Lower leg skin (tissue), 4 donors: ENCODE results near the gene CFD. TPM values are rescaled to one million over a fixed set of nuclear protein-coding genes. Genes with fewer than 3 reads are reported as not detected.
A peak's percentile ranks its signal among the peaks of the same experiment; 100 is the strongest.

Source experiments
- DNase-seq, 2 donors: peaks; one replicate each; pipeline ENCODE4 v3.0.0-alpha.2; 2019; ENCODE audit warnings: low spot score in 2 of 2
- H3K4me3 ChIP-seq: fragments of 200-600 bp; sonication (generic); 2 replicates; pipeline ENCODE4 v1.5.1; 2017; ENCODE audit warnings: mild to moderate bottlenecking, low read depth; ENCODE audit not compliant: poor library complexity, severe bottlenecking
- POLR2A ChIP-seq, 2 donors: fragments of 450-650 bp; IDR thresholded peaks; one replicate each; pipeline ENCODE4 v1.6.1; 2016 to 2017; ENCODE audit warnings: antibody characterized with exemption in 2 of 2, mild to moderate bottlenecking in 1 of 2, moderate library complexity in 1 of 2
- WGBS, 2 donors: methylation state at CpG; one replicate each; pipeline ENCODE4 v1.1.5; 2018; 5-methylcytosine and 5-hydroxymethylcytosine counted together
- intact Hi-C: fragments of 100-400 bp; cut with DNase I; formaldehyde crosslinking; loops from one replicate; pipeline ENCODE4 v1.15.0; 2023; ENCODE audit warnings: low total_unique reads
- microRNA counts, 2 donors: library from miRNA; unstranded; fragments of <30 nt; microRNA quantifications; one replicate each; lab custom pipeline; 2016
- microRNA-seq, 2 donors: library from miRNA; unstranded; fragments of <30 nt; microRNA quantifications; one replicate each; pipeline ENCODE4, GENCODE V29; 2016; ENCODE audit warnings: borderline replicate concordance in 2 of 2, borderline number of aligned reads in 1 of 2
- total RNA-seq, 4 donors: library from RNA; depleted of rRNA; stranded (reverse); fragments of >200 nt; gene quantifications; one replicate each; pipeline ENCODE4 v1.1.0, GENCODE V29; 2016
- TF ChIP-seq, protein P1 (sequence below), 3 donors: fragments of 450-650 bp; IDR thresholded peaks; one replicate each; pipeline ENCODE4 v1.5.1; 2016; ENCODE audit warnings: antibody characterized with exemption in 3 of 3, mild to moderate bottlenecking in 3 of 3, moderate library complexity in 2 of 3

Gene CFD
- total RNA-seq, 4 donors from 2014 or later, result 263 to 871 (median 364) TPM

DNA sequence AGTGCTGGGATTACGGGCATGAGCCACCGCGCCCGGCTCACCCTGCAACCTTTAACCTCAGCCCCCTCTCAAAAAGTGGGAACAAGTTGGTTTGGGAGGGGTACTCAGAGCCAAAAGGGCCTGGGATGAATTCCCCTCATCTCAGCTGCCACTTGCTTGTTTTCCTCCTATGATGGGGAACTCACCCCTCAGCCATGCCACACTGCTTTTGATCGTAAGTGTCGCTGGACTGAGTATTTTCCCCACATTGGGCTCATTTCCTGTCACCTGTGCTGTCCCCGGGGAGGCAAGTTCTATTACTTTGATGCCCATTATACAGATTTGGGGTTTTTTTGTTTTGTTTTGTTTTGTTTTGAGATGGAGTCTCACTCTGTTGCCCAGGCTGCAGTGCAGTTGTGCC, 47.0 kb downstream of the CFD start:
- WGBS, 2 donors, result 94 to 96% methylated on average over 7 of the region's 7 CpGs
- TF ChIP-seq, protein P1, sequence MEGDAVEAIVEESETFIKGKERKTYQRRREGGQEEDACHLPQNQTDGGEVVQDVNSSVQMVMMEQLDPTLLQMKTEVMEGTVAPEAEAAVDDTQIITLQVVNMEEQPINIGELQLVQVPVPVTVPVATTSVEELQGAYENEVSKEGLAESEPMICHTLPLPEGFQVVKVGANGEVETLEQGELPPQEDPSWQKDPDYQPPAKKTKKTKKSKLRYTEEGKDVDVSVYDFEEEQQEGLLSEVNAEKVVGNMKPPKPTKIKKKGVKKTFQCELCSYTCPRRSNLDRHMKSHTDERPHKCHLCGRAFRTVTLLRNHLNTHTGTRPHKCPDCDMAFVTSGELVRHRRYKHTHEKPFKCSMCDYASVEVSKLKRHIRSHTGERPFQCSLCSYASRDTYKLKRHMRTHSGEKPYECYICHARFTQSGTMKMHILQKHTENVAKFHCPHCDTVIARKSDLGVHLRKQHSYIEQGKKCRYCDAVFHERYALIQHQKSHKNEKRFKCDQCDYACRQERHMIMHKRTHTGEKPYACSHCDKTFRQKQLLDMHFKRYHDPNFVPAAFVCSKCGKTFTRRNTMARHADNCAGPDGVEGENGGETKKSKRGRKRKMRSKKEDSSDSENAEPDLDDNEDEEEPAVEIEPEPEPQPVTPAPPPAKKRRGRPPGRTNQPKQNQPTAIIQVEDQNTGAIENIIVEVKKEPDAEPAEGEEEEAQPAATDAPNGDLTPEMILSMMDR (IDR thresholded peaks at IDR 0.05), result no peak
- no peak for TF ChIP-seq POLR2A (IDR thresholded peaks at IDR 0.05)
- no peak overlapping the region for H3K4me3 ChIP-seq
- intact Hi-C loops, result no loop called here
- no peak for DNase-seq

DNA sequence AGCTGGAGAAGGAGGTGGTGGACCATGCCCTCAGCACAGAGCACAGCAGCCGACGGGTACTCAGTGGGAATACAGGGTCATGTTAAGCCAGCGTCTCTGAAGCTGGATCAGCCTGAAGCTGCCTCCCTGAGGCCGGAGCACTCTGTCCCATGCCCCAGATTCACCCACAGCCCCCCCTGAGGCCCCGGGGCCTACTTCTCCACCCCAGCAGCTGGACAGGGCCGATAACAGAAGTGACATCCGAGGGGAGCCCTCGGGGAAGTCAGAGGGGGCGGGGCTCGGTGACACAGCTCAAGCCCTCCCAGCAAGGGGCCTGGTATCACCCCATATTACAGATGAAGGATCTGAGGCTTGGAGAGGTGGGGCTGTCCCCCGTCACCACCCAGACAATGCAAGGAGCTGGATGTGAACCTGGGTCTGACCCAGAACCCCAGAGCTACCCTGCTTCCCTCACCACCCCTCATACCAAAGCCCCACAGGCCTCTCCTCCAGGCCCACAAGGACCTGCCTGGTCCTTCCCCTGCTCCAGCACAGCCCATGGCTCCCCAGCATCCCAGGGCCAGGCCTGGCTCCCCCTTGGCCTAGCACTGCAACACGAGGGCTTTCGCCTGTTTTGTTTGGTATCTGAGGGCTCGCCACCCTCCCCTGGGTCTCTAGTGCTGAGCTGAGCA, 47.9 kb downstream of the CFD start:
- 72 to 82% methylated on average over 12 to 14 of the region's 14 CpGs for WGBS, 2 donors
- DNase-seq, result no peak
- no peak overlapping the region for H3K4me3 ChIP-seq
- intact Hi-C loops, result no loop called here
- TF ChIP-seq, protein P1 (IDR thresholded peaks at IDR 0.05), result no peak
- no peak for TF ChIP-seq POLR2A (IDR thresholded peaks at IDR 0.05)

DNA sequence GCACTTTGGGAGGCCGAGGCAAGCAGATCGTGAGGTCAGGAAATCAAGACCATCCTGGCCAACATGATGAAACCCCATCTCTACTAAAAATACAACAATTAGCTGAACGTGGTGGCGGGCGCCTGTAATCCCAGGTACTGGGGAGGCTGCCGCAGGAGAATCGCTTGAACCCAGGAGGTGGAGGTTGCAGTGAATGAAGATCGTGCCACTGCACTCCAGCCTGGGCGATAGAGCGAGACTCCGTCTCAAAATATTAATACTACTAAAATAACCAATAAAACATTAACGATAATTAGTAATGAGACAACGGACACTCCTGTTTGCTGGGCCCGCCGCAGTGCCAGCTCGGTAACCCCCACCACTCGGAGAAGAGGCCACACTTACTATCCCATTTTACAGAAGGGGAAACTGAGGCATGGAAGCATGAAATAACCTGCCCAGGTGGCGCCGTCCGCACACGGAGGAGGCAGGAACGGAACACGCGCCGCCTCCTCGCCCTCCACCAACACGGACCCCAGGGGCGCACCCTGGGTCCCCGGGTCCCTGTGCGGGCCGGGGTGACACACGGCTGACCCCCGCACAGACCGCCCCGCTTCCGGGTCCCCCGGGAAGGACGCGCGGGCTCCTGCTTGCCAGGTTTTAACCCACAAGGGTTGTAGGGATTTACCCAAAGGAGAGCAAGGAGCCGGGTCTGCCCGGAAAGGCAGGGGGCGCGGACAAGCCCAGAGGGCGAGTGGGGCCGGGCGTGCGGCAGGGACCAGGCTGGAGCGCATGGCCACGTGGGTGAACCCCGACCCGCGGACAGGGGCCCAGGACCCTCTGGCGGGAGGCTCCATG, 52.0 kb downstream of the CFD start:
- 82 to 88% methylated on average over 48 to 52 of the region's 54 CpGs for WGBS, 2 donors
- TF ChIP-seq, protein P1 (IDR thresholded peaks at IDR 0.05), result no peak
- no peak for TF ChIP-seq POLR2A (IDR thresholded peaks at IDR 0.05)
- intact Hi-C loops, result no loop called here
- no peak for DNase-seq
- no peak overlapping the region for H3K4me3 ChIP-seq

DNA sequence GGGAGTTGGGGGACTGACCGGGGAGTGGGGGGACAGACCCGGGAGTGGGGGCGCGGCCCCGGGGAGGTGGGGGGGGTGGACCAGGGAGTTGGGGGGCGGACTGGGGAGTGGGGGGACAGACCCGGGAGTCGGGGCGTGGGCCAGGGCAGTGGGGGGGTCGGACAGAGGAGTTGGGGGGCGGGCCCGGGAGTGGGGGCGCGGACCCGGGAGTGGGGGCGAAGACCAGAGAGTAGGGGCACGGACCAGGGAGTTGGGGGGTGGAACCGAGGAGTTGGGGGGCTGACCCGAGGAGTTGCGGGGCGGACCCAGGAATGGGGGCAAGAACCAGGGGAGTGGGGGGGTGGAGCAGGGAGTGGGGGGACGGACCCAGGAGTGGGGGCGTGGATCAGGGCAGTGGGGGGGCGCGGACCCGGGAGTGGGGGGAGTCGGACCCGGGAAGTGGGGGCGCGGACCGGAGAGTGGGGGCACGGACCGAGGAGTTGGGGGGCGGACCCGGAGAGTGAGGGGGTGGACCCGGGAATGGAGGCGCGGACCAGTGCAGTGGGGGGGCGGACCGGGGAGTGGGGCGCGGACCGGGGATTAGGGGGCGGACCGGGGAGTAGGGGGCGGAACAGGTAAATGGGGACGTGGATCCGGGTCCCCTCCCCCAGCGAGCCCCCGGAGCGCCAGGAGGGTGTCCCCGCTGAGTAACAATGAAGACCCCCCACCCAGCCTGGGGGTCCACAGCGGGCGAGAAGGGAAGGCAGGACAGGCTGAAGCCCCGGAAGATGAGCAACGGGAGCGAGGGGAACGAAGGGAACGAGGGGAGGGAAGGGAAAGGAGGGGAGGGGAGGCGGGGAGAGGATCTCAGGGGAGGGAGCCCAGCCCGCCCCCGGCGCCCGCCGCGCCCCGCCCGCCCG, 53.0 kb downstream of the CFD start:
- H3K4me3 ChIP-seq, result peak overlapping the region; percentile 89
- no peak for DNase-seq
- 3 to 5% methylated on average over 28 to 41 of the region's 69 CpGs for WGBS, 2 donors
- intact Hi-C loops, result no loop called here
- no peak for TF ChIP-seq POLR2A (IDR thresholded peaks at IDR 0.05)
- TF ChIP-seq, protein P1 (IDR thresholded peaks at IDR 0.05), result no peak

MicroRNAs encoded within 50 kb of the gene (microRNA counts, 767-probe panel; counts per million panel counts)
- 0 to 358 counts per million in 2 donors for microRNA hsa-miR-3187-3p (lab: Ali Mortazavi, UCI)

Small RNA genes lying within 50 kb of the gene (microRNA-seq; reads per million reads assigned to microRNA genes)
- gene MIR3187, result 0.57 to 2.0 reads per million in 2 donors

Other genes starting within 250 kb of the CFD start
- 10 to 100 TPM; 37.8 to 61.1 (median 46.9) TPM for gene POLRMT, start 226.1 kb upstream of the CFD start, total RNA-seq
- gene FGF22, start 219.8 kb upstream of the CFD start, total RNA-seq, result 10 to 100 TPM; 16.1 to 41.8 (median 25.6) TPM
- 100 to 1,000 TPM in 3 of 4 donors, 10 to 100 TPM in 1; 96.6 to 156 (median 126) TPM for gene RNF126, start 196.4 kb upstream of the CFD start, total RNA-seq
- gene FSTL3, start 183.3 kb upstream of the CFD start, total RNA-seq, result 10 to 100 TPM; 14.4 to 51.6 (median 43.5) TPM
- under 1 TPM in 1 of 4 donors, not detected in 3; 0.32 TPM for gene PRSS57, start 164.2 kb upstream of the CFD start, total RNA-seq
- gene PALM, start 150.7 kb upstream of the CFD start, total RNA-seq, result 10 to 100 TPM; 25.1 to 92.3 (median 41.9) TPM
- 1 to 10 TPM in 2 of 4 donors, under 1 TPM in 2; 0.08 to 2.8 (median 0.92) TPM for gene MISP, start 108.6 kb upstream of the CFD start, total RNA-seq
- 100 to 1,000 TPM; 167 to 237 (median 205) TPM for gene PTBP1, start 62.2 kb upstream of the CFD start, total RNA-seq
- not detected for gene PLPPR3, start 37.7 kb upstream of the CFD start, total RNA-seq
- under 1 TPM in 2 of 4 donors, not detected in 2; 0.37 to 0.76 TPM for gene AZU1, start 31.8 kb upstream of the CFD start, total RNA-seq
- under 1 TPM in 1 of 4 donors, not detected in 3; 0.86 TPM for gene PRTN3, start 18.7 kb upstream of the CFD start, total RNA-seq
- 1 to 10 TPM in 1 of 4 donors, under 1 TPM in 1, not detected in 2; 0.51 to 1.9 TPM for gene ELANE, start 7.4 kb upstream of the CFD start, total RNA-seq
- gene MED16, start 33.5 kb downstream of the CFD start, total RNA-seq, result 10 to 100 TPM; 41.7 to 62.3 (median 45.5) TPM
- gene RNU6-9, start 33.8 kb downstream of the CFD start, total RNA-seq, result not detected
- gene R3HDM4, start 53.6 kb downstream of the CFD start, total RNA-seq, result 10 to 100 TPM; 58.1 to 75.6 (median 65.8) TPM
- gene KISS1R, start 57.7 kb downstream of the CFD start, total RNA-seq, result 1 to 10 TPM in 1 of 4 donors, under 1 TPM in 1, not detected in 2; 0.88 to 3.5 TPM
- gene ARID3A, start 66.4 kb downstream of the CFD start, total RNA-seq, result 1 to 10 TPM; 1.8 to 9.4 (median 5.6) TPM
- 10 to 100 TPM; 29.0 to 66.9 (median 39.9) TPM for gene WDR18, start 124.7 kb downstream of the CFD start, total RNA-seq
- not detected for gene GRIN3B, start 140.8 kb downstream of the CFD start, total RNA-seq
- 100 to 1,000 TPM; 180 to 299 (median 226) TPM for gene TMEM259, start 161.5 kb downstream of the CFD start, total RNA-seq
- not detected for gene RNU6-2, start 161.9 kb downstream of the CFD start, total RNA-seq
- gene CNN2, start 166.9 kb downstream of the CFD start, total RNA-seq, result 10 to 100 TPM; 71.2 to 86.5 (median 79.7) TPM
- gene ABCA7, start 180.4 kb downstream of the CFD start, total RNA-seq, result 10 to 100 TPM; 30.3 to 39.8 (median 33.5) TPM
- gene ARHGAP45, start 207.5 kb downstream of the CFD start, total RNA-seq, result 10 to 100 TPM; 12.4 to 36.0 (median 14.4) TPM
- gene POLR2E, start 235.7 kb downstream of the CFD start, total RNA-seq, result 100 to 1,000 TPM in 3 of 4 donors, 10 to 100 TPM in 1; 93.3 to 198 (median 123) TPM
- 100 to 1,000 TPM; 375 to 507 (median 469) TPM for gene GPX4, start 244.3 kb downstream of the CFD start, total RNA-seq